ENCODE measurements around the gene SPEF2. TPM values are rescaled to one million over a fixed set of nuclear protein-coding genes. Genes with fewer than 3 reads are reported as not detected.

Gene SPEF2
- total RNA-seq (10 to 100 TPM in 3 of 5 donors, 1 to 10 TPM in 2; 2.3 to 25.4 (median 10.3) TPM), polyA plus RNA-seq (1 to 10 TPM; 1.5 to 2.0 (median 1.7) TPM)
- long read RNA-seq, donor 1, partial matches to known transcripts = 0 of 1 reads
- long read RNA-seq, donor 1, other reads (novel, unspliced or antisense) = 0 of 1 reads
- long read RNA-seq, donor 2, partial matches to known transcripts = 0 of 1 reads
- long read RNA-seq, donor 2, other reads (novel, unspliced or antisense) = 0 of 1 reads
- long read RNA-seq, donor 3 = 0 reads
- long read RNA-seq, donor 4 = 0 reads
- long read RNA-seq, donor 5, partial matches to known transcripts = 0 of 1 reads
- long read RNA-seq, donor 5, other reads (novel, unspliced or antisense) = 0 of 1 reads
- long read RNA-seq, donor 6, partial matches to known transcripts = 0 of 5 reads
- long read RNA-seq, donor 6, other reads (novel, unspliced or antisense) = 0 of 5 reads
- long read RNA-seq, donor 7 = 0 reads
- long read RNA-seq, donor 8, partial matches to known transcripts = 0 of 1 reads
- long read RNA-seq, donor 8, other reads (novel, unspliced or antisense) = 0 of 1 reads
- long read RNA-seq, donor 9 = 0 reads
- long read RNA-seq, donor 10 = 0 reads

- intact Hi-C loops (cut with DNase I; ENCODE audit: low total_unique reads) = loop anchor here (5.0 kb wide), 1 partner anchor 310 kb away; no protein-coding TSS in a partner anchor
- WGBS, 5 donors = 2 to 4% (median 4%) methylated on average over 32 to 55 of the region's 55 CpGs
These were observed at the start of gene SPEF2 for GRCh38 chr5:35617435-35618303. Gene SPEF2 (plus strand): TSS chr5:35617863. CDS start chr5:35617998, 135 bp downstream.

GRCh38 chr5:35575578-35575977, 42.1 kb upstream of the SPEF2 start:
- no peaks in the 10 kb centered on the region for H3K9me3 ChIP-seq
- WGBS, 5 donors = 50 to 75% (median 59%) methylated on average over 1 of the region's 1 CpG
- TF ChIP-seq CTCF (IDR thresholded peaks at IDR 0.05) = no peak
- TF ChIP-seq POLR2A (IDR thresholded peaks at IDR 0.05) = no peak
- TF ChIP-seq POLR2AphosphoS5 (IDR thresholded peaks at IDR 0.05) = no peak
- no peak for TF ChIP-seq EP300 (IDR thresholded peaks at IDR 0.05)
- H3K4me1 ChIP-seq = no peaks in the 10 kb centered on the region
- H3K27me3 ChIP-seq = no peaks in the 10 kb centered on the region
- H3K4me3 ChIP-seq = no peak overlapping the region
- no peaks in the 10 kb centered on the region for H3K36me3 ChIP-seq
- no peak for DNase-seq
- intact Hi-C loops (cut with DNase I; ENCODE audit: low total_unique reads) = no loop called here
- H3K27ac ChIP-seq = no peak overlapping the region

More at GRCh38 chr5:35617435-35618303, at the start of gene SPEF2:
- Histone ChIP-seq H3K4me3 (peak within 1 kb of the TSS; percentile 61 to 95 (median 74)), H3K4me1 (peaks cover 0 to 17% (median 11%) of the 10 kb centered on the region in 4 donors), H3K9me3 (no peaks in the 10 kb centered on the region), H3K27ac (peak within 1 kb of the TSS; percentile 10 to 66 (median 54)), H3K27me3 (no peaks in the 10 kb centered on the region), H3K36me3 (no peaks in the 10 kb centered on the region)
- DNase-seq = peak; percentile 82 to 97
- TF ChIP-seq CTCF (IDR thresholded peaks at IDR 0.05) (peak in 5 of 7 experiments; percentile 50 to 79 (median 69)), POLR2A (IDR thresholded peaks at IDR 0.05) (no peak), POLR2AphosphoS5 (IDR thresholded peaks at IDR 0.05) (peak in 2 of 3 donors; percentile 44 to 53), EP300 (IDR thresholded peaks at IDR 0.05) (no peak)

GRCh38 chr5:35587419-35587818, 30.2 kb upstream of the SPEF2 start:
- no peak for DNase-seq
- Histone ChIP-seq H3K4me3 (no peak overlapping the region), H3K9me3 (no peaks in the 10 kb centered on the region), H3K27ac (no peak overlapping the region), H3K4me1 (no peaks in the 10 kb centered on the region), H3K27me3 (no peaks in the 10 kb centered on the region), H3K36me3 (no peaks in the 10 kb centered on the region)
- intact Hi-C loops (cut with DNase I; ENCODE audit: low total_unique reads) = no loop called here
- TF ChIP-seq EP300 (IDR thresholded peaks at IDR 0.05) (no peak), POLR2AphosphoS5 (IDR thresholded peaks at IDR 0.05) (no peak), POLR2A (IDR thresholded peaks at IDR 0.05) (no peak), CTCF (IDR thresholded peaks at IDR 0.05) (no peak)
- WGBS, 5 donors = 33 to 51% (median 45%) methylated on average over 2 of the region's 2 CpGs

GRCh38 chr5:35593338-35593737, 24.3 kb upstream of the SPEF2 start:
- Histone ChIP-seq H3K4me3 (no peak overlapping the region), H3K27me3 (no peaks in the 10 kb centered on the region), H3K9me3 (no peaks in the 10 kb centered on the region), H3K4me1 (no peaks in the 10 kb centered on the region), H3K36me3 (no peaks in the 10 kb centered on the region), H3K27ac (no peak overlapping the region)
- DNase-seq = no peak
- intact Hi-C loops (cut with DNase I; ENCODE audit: low total_unique reads) = no loop called here
- WGBS, 5 donors = 48 to 67% (median 54%) methylated on average over 1 of the region's 1 CpG
- TF ChIP-seq EP300 (IDR thresholded peaks at IDR 0.05) = no peak
